Thoracic aorta (tissue), 2 donors: ENCODE data around the gene GBP2. TPM values are rescaled to one million over a fixed set of nuclear protein-coding genes. Genes with fewer than 3 reads are reported as not detected.

Experiments
- ATAC-seq: fragments of 150-250 bp; one replicate; pipeline ENCODE4 v1.8.0; 2017; ENCODE audit warnings: low read depth; ENCODE audit not compliant: insufficient number of reproducible peaks, low FRiP score
- DNase-seq: peaks from one replicate; pipeline ENCODE4 v3.0.0-alpha.2; 2020; ENCODE audit warnings: low spot score
- H3K27ac ChIP-seq, 2 donors: fragments of 200-600 bp; sonication (generic); 1 replicate in 1 of 2; 2 replicates in 1 of 2; pipeline ENCODE4 v1.5.1; 2016; ENCODE audit warnings: mild to moderate bottlenecking in 2 of 2, moderate library complexity in 2 of 2
- H3K27me3 ChIP-seq: fragments of 200-600 bp; sonication (generic); replicated peaks from 2 replicates; pipeline ENCODE4 v1.6.0; 2016; ENCODE audit warnings: mild to moderate bottlenecking; ENCODE audit not compliant: insufficient read depth
- H3K36me3 ChIP-seq: fragments of 200-600 bp; sonication (generic); one replicate; pipeline ENCODE4 v1.5.1; 2016
- H3K4me1 ChIP-seq, 2 donors: fragments of 200-600 bp; sonication (generic); 1 replicate in 1 of 2; 2 replicates in 1 of 2; pipeline versions ENCODE4 v1.5.1 to v1.6.0; 2016; ENCODE audit warnings: low read depth in 2 of 2, mild to moderate bottlenecking in 1 of 2; ENCODE audit not compliant: control insufficient read depth in 1 of 2
- H3K4me3 ChIP-seq: fragments of 200-600 bp; sonication (generic); 2 replicates; pipeline ENCODE4 v1.5.1; 2016; ENCODE audit warnings: mild to moderate bottlenecking
- H3K9me3 ChIP-seq: fragments of 200-600 bp; sonication (generic); 2 replicates; pipeline ENCODE4 v1.5.1; 2016
- total RNA-seq, 2 donors: library from RNA; depleted of rRNA; stranded (reverse); fragments of >200 nt; gene quantifications; one replicate each; pipeline versions ENCODE4 v1.1.0 to v1.2.3, GENCODE V29; 2016
- TF ChIP-seq, protein P1 (sequence below): fragments of 200-600 bp; sonication (generic); IDR thresholded peaks from one replicate; pipeline ENCODE4 v1.5.1; 2019; ENCODE audit warnings: antibody characterized with exemption

GBP2 gene
- total RNA-seq, 2 donors from 2014 or later = 79.7 to 89.5 TPM

GRCh38 chr1:89170170-89171066 lies 44.5 kb upstream of the GBP2 start:
- Histone ChIP-seq H3K27me3 (no peaks in the 10 kb centered on the region), H3K4me1 (no peaks in the 10 kb centered on the region), H3K9me3 (no peaks in the 10 kb centered on the region), H3K27ac (no peak overlapping the region), H3K36me3 (no peaks in the 10 kb centered on the region), H3K4me3 (no peak overlapping the region)
- no peak for DNase-seq
- ATAC-seq = no peak
- TF ChIP-seq, protein P1, sequence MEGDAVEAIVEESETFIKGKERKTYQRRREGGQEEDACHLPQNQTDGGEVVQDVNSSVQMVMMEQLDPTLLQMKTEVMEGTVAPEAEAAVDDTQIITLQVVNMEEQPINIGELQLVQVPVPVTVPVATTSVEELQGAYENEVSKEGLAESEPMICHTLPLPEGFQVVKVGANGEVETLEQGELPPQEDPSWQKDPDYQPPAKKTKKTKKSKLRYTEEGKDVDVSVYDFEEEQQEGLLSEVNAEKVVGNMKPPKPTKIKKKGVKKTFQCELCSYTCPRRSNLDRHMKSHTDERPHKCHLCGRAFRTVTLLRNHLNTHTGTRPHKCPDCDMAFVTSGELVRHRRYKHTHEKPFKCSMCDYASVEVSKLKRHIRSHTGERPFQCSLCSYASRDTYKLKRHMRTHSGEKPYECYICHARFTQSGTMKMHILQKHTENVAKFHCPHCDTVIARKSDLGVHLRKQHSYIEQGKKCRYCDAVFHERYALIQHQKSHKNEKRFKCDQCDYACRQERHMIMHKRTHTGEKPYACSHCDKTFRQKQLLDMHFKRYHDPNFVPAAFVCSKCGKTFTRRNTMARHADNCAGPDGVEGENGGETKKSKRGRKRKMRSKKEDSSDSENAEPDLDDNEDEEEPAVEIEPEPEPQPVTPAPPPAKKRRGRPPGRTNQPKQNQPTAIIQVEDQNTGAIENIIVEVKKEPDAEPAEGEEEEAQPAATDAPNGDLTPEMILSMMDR = no peak

GRCh38 chr1:89169166-89169565 lies 43.3 kb upstream of the GBP2 start:
- DNase-seq = no peak
- TF ChIP-seq, protein P1 = no peak
- no peaks in the 10 kb centered on the region for H3K9me3 ChIP-seq

GRCh38 chr1:89167590-89168230 lies 41.8 kb upstream of the GBP2 start:
- H3K36me3 ChIP-seq = no peaks in the 10 kb centered on the region
- ATAC-seq (no peak), DNase-seq (no peak)
- H3K27ac ChIP-seq = no peak overlapping the region
- no peaks in the 10 kb centered on the region for H3K4me1 ChIP-seq
- no peak overlapping the region for H3K4me3 ChIP-seq
- no peaks in the 10 kb centered on the region for H3K27me3 ChIP-seq
- no peaks in the 10 kb centered on the region for H3K9me3 ChIP-seq
- TF ChIP-seq, protein P1 = no peak

More at GRCh38 chr1:89169166-89169565, 43.3 kb upstream of the GBP2 start:
- Histone ChIP-seq H3K4me3 (no peak overlapping the region), H3K27ac (no peak overlapping the region), H3K27me3 (no peaks in the 10 kb centered on the region), H3K36me3 (no peaks in the 10 kb centered on the region), H3K4me1 (no peaks in the 10 kb centered on the region)
- no peak for ATAC-seq

DNA sequence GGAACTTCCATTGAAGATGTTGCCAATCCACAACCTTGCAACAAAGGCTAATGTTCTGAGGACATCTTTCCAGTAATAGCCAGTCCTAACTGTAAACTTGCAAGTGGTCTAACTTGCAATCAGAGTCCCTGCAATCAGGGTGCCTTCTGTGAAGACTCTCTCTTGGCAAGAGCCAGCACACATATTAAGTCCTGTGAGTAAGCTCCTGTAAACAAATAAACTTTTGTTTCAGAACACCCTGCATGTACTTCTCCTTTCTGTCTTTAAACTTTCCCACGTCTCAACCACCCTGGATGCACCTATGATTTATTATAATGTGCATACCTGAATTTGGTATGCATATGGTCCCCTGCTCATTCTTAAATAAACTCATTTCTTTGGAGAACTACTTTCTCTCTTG lies 40.8 kb upstream of the GBP2 start:
- DNase-seq = no peak
- Histone ChIP-seq H3K27ac (no peak overlapping the region), H3K27me3 (no peaks in the 10 kb centered on the region), H3K36me3 (no peaks in the 10 kb centered on the region), H3K9me3 (no peaks in the 10 kb centered on the region), H3K4me3 (no peak overlapping the region), H3K4me1 (no peaks in the 10 kb centered on the region)
- ATAC-seq = no peak
- TF ChIP-seq, protein P1 = no peak

GRCh38 chr1:89165811-89166210 lies 39.9 kb upstream of the GBP2 start:
- H3K27ac ChIP-seq = no peak overlapping the region
- DNase-seq = no peak
- H3K9me3 ChIP-seq = no peaks in the 10 kb centered on the region
- H3K4me1 ChIP-seq = no peaks in the 10 kb centered on the region
- TF ChIP-seq, protein P1 = no peak
- no peaks in the 10 kb centered on the region for H3K36me3 ChIP-seq
- no peak for ATAC-seq
- H3K27me3 ChIP-seq = no peaks in the 10 kb centered on the region
- H3K4me3 ChIP-seq = no peak overlapping the region
